Nucleus accumbens (tissue), 56 donors: ENCODE measurements around the gene DSCAML1.

Source experiments
- DNase-seq, 56 donors: peaks; one replicate each; lab custom pipeline; 2025; lab: John Stamatoyannopoulos, UW

The DSCAML1 gene

GRCh38 chr11:117676501-117676900 lies 120.5 kb downstream of the DSCAML1 start:
- no peak for DNase-seq

GRCh38 chr11:117673602-117674001 lies 123.4 kb downstream of the DSCAML1 start:
- peak in 48 of 56 donors; percentile 17 to 82 (median 58) for DNase-seq

GRCh38 chr11:117671370-117671769 lies 125.6 kb downstream of the DSCAML1 start:
- DNase-seq = no peak

- DNase-seq = no peak
Measured at GRCh38 chr11:117670924-117671323, 126.1 kb downstream of the DSCAML1 start.

GRCh38 chr11:117670443-117670842 lies 126.6 kb downstream of the DSCAML1 start:
- DNase-seq = peak in 29 of 56 donors; percentile 19 to 63 (median 39)

GRCh38 chr11:117669616-117670015 lies 127.4 kb downstream of the DSCAML1 start:
- DNase-seq = no peak

- DNase-seq = peak in 31 of 56 donors; percentile 15 to 65 (median 39)
Measured at GRCh38 chr11:117669062-117669461, 128.0 kb downstream of the DSCAML1 start.

GRCh38 chr11:117668321-117668751 lies 128.7 kb downstream of the DSCAML1 start:
- DNase-seq = peak in 4 of 56 donors; percentile 27 to 55 (median 35)

GRCh38 chr11:117664897-117665296 lies 132.1 kb downstream of the DSCAML1 start:
- DNase-seq = peak in 6 of 56 donors; percentile 25 to 37 (median 28)

GRCh38 chr11:117663821-117664220 lies 133.2 kb downstream of the DSCAML1 start:
- DNase-seq = peak in 46 of 56 donors; percentile 32 to 83 (median 60)

- peak in 46 of 56 donors; percentile 24 to 83 (median 61) for DNase-seq
Measured at GRCh38 chr11:117663414-117663813, 133.6 kb downstream of the DSCAML1 start.

GRCh38 chr11:117662671-117663269 lies 134.2 kb downstream of the DSCAML1 start:
- peak in 1 of 56 donors; percentile 64 for DNase-seq

- peak in 3 of 56 donors; percentile 16 to 38 (median 33) for DNase-seq
Measured at GRCh38 chr11:117662255-117662654, 134.8 kb downstream of the DSCAML1 start.

- DNase-seq = no peak
Measured at GRCh38 chr11:117658809-117659208, 138.2 kb downstream of the DSCAML1 start.

GRCh38 chr11:117657794-117658193 lies 139.2 kb downstream of the DSCAML1 start:
- peak in 49 of 56 donors; percentile 20 to 91 (median 72) for DNase-seq

GRCh38 chr11:117654281-117655255 lies 142.4 kb downstream of the DSCAML1 start:
- no peak for DNase-seq

GRCh38 chr11:117652521-117652920 lies 144.5 kb downstream of the DSCAML1 start:
- DNase-seq = no peak

GRCh38 chr11:117649296-117650055 lies 147.5 kb downstream of the DSCAML1 start:
- no peak for DNase-seq

GRCh38 chr11:117647872-117648271 lies 149.1 kb downstream of the DSCAML1 start:
- DNase-seq = no peak

GRCh38 chr11:117647207-117647606 lies 149.8 kb downstream of the DSCAML1 start:
- no peak for DNase-seq
